Upper lobe of right lung (tissue), 1 donor: ENCODE data around the gene RNF157. TPM values are rescaled to one million over a fixed set of nuclear protein-coding genes. Genes with fewer than 3 reads are reported as not detected.

ENCODE experiments used
- ATAC-seq: fragments of 200-7000 bp; cut with Tn5 transposase; one replicate; pipeline ENCODE4 v1.9.1; 2020; ENCODE audit warnings: mild to moderate bottlenecking, moderate library complexity
- DNase-seq: peaks from one replicate; pipeline ENCODE4 v3.0.0-alpha.2; 2020
- H3K27ac ChIP-seq: fragments of 200-600 bp; one replicate; pipeline ENCODE4 v1.8.0; 2022
- H3K27me3 ChIP-seq: fragments of 200-600 bp; one replicate; pipeline ENCODE4 v1.8.0; 2022; ENCODE audit warnings: mild to moderate bottlenecking
- H3K36me3 ChIP-seq: fragments of 200-600 bp; one replicate; pipeline ENCODE4 v1.8.0; 2022
- H3K4me1 ChIP-seq: fragments of 200-600 bp; one replicate; pipeline ENCODE4 v1.8.0; 2022
- H3K4me3 ChIP-seq: fragments of 200-600 bp; one replicate; pipeline ENCODE4 v1.8.0; 2022; ENCODE audit warnings: mild to moderate bottlenecking
- H3K9me3 ChIP-seq: fragments of 200-600 bp; one replicate; pipeline ENCODE4 v1.8.0; 2022
- intact Hi-C: fragments of 100-400 bp; cut with DNase I; formaldehyde crosslinking; loops from one replicate; pipeline ENCODE4 v1.11.0; 2022
- total RNA-seq: library from RNA; stranded (reverse); fragmentation: NEBNext Ultra II Directional; extraction: Animal tissue kit (Norgen Biotek cat#: 25700); gene quantifications from one replicate; pipeline ENCODE4 v1.2.1, GENCODE V29; 2021
- TF ChIP-seq, protein P1 (sequence below): fragments of 200-600 bp; IDR thresholded peaks from one replicate; pipeline ENCODE4 v1.8.0; 2022; ENCODE audit warnings: antibody characterized with exemption
- donor health status: DM: no; HTN: yes; CAD: no; lungs with severe emphysema.

RNF157 gene
- total RNA-seq, 1 donor from 2014 or later = 3.8 TPM

DNA sequence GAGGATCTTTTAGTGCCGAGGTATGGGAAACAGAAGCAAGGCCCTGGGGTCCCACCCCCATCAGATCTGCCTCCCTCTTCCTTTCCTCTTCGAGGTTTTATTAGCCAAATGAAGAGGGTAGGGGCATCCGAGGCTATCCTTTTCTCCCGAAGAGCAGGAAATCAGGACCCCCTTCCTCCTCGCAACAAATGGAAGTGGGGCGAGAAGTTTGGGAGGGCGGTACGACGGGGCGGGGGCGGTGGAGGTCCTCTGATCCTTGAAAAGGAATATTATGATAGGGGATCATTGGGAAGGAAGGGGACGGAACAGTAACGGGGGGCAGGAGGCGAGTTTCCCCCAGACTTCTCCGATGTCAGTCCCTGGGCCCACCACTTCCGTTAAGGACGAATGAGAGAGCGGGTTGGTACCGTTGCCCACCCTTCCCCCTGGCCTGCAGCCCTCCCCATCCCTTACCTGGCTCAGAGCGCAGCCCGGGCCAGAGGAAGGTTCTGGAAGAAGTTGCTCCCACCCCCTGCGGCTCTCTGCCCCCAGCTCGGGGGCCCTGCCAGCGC, 99.6 kb downstream of the RNF157 start:
- intact Hi-C loops = no loop called here

DNA sequence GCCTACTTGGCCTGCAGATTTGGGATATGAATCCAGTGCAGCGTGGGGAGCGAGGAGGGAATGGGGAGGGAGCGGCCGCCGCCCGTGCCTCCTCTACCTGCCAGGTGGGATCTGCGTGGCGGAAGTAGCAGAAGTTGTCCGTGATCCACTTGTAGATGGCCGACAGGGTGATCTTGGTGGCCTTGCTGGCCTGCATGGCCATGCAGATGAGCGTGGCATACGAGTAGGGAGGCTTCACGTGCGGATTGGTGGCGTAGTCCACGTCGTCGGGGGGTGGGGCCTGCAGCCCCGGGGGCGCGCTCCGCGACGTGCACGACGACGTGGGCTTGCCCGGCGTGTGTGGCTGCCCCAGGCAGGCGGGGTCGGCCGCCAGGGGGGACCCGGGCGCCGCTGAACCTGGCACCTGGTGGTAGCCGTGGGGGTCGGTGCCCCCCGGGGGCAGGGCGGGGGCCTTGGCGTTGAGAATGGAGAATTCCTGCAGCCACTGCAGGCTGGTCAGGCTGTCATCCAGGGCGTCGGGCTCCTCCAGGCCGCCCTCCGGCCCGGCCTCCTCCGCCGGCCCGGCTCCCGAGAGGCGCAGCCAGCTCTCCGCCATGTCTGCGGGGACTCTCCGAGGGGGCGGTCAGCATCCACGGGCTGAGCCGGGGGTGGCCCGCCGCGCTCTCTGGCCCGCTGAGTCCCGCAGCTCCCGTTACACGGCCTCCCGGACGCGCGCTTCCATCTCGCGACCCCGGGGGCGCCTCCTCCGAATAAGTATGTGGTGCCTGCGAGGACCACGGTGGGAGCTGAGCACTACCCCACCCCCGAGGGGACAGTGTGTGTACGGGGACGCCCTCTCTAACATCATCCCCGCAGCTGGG, 100.3 kb downstream of the RNF157 start:
- intact Hi-C loops = no loop called here
- DNase-seq (peak; percentile 77), ATAC-seq (peak; percentile 75)
- Histone ChIP-seq H3K27me3 (peaks cover 38% of the 10 kb centered on the region), H3K36me3 (no peaks in the 10 kb centered on the region), H3K27ac (peak overlapping the region; percentile 55), H3K4me3 (peak overlapping the region; percentile 56), H3K4me1 (peaks cover 37% of the 10 kb centered on the region), H3K9me3 (no peaks in the 10 kb centered on the region)
- TF ChIP-seq, protein P1, sequence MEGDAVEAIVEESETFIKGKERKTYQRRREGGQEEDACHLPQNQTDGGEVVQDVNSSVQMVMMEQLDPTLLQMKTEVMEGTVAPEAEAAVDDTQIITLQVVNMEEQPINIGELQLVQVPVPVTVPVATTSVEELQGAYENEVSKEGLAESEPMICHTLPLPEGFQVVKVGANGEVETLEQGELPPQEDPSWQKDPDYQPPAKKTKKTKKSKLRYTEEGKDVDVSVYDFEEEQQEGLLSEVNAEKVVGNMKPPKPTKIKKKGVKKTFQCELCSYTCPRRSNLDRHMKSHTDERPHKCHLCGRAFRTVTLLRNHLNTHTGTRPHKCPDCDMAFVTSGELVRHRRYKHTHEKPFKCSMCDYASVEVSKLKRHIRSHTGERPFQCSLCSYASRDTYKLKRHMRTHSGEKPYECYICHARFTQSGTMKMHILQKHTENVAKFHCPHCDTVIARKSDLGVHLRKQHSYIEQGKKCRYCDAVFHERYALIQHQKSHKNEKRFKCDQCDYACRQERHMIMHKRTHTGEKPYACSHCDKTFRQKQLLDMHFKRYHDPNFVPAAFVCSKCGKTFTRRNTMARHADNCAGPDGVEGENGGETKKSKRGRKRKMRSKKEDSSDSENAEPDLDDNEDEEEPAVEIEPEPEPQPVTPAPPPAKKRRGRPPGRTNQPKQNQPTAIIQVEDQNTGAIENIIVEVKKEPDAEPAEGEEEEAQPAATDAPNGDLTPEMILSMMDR = no peak

More for the DNA sequence above, 99.6 kb downstream of the RNF157 start:
- no peak overlapping the region for H3K27ac ChIP-seq
- no peaks in the 10 kb centered on the region for H3K36me3 ChIP-seq
- no peaks in the 10 kb centered on the region for H3K9me3 ChIP-seq
- DNase-seq (no peak), ATAC-seq (no peak)
- TF ChIP-seq, protein P1 = no peak
- peaks cover 44% of the 10 kb centered on the region for H3K4me1 ChIP-seq
- peak overlapping the region; percentile 56 for H3K4me3 ChIP-seq
- peaks cover 38% of the 10 kb centered on the region for H3K27me3 ChIP-seq

DNA sequence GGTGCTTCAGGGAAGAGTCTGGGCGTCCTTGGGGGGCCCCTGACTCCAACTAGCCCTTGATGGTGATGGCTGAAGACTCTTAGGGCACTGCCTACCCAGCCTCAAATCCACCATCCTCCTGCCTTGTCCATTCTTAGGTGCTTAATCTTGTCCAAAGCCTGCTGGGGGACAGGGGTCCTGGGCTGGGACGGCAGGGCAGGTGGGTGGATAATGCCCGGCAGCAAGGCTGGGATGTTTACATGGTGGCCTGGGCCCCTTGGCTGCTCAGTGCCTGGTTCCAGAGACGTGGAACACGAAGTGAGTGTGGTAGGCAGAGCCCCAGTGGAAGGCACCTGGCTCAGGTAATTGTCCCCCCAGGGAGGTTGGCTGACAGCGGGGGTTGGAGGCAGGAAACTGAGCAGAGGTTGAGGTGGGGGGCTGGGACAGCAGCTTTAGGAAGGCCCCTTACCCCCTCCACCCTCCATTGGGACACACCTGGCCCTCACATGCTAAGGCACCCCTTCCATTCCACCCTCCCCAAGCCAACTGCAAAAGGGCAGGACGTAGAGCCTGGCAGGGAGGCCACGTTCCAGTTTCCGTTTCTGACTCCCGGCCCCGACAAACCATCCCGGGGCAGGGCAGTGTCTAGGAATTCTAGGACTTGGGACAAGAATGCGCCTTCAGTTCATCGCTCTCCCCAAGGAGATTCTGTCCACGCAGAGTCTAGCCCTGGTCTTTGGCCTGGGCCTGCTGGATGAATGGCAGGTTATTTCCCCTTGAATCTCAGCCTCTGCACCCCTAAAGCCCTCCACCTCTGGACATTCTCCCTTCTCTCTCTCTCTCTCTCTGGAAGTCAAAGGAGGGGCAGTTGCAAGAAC, 101.2 kb downstream of the RNF157 start:
- peaks cover 31% of the 10 kb centered on the region for H3K4me1 ChIP-seq
- ATAC-seq = no peak
- H3K4me3 ChIP-seq = peak overlapping the region; percentile 56
- no peak for DNase-seq
- peak overlapping the region; percentile 55 for H3K27ac ChIP-seq
- peaks cover 38% of the 10 kb centered on the region for H3K27me3 ChIP-seq
- H3K36me3 ChIP-seq = no peaks in the 10 kb centered on the region
- TF ChIP-seq, protein P1 = no peak
- H3K9me3 ChIP-seq = no peaks in the 10 kb centered on the region
- intact Hi-C loops = no loop called here

DNA sequence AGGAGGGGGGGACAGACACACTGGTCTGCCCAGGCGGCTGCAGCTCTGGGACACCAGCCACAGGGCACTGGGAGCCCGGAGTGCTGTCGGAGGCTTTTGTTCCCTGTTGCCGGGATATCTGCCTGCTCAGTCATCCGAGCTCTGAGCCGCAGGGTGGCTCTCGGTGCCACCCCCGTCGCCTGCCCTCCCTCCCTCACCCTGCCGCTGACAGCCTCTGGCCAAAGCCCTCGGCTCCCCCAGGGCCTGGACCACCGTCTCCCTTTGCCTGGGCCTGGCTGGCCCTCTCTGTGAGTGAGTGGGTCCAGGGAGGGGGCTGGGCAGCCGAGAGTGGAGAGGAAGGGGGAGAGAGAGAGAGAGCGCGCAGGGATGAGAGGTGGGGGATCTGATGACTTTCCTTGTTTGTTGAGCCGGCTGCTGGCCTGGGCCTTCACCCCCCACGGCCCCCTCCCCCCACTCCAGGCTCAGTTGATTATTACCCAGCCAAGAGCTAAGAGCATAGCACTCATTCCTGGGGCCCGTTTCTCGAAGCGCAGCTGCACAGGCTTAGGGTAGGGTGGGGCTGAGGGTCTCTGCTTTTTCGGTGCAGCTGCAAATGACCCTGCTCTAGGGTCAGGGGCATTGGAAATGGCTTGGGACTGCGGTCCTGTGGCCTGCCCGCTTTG, 101.9 kb downstream of the RNF157 start:
- intact Hi-C loops = no loop called here
- TF ChIP-seq, protein P1 = no peak

More for the DNA sequence above, 101.9 kb downstream of the RNF157 start:
- Histone ChIP-seq H3K27me3 (peaks cover 38% of the 10 kb centered on the region), H3K27ac (peak overlapping the region; percentile 55), H3K36me3 (no peaks in the 10 kb centered on the region), H3K9me3 (no peaks in the 10 kb centered on the region), H3K4me3 (peak overlapping the region; percentile 56), H3K4me1 (peaks cover 24% of the 10 kb centered on the region)
- peak; percentile 29 for ATAC-seq
- no peak for DNase-seq
